H9 (cell line): ENCODE results near the gene NCOA6. TPM values are rescaled to one million over a fixed set of nuclear protein-coding genes. Genes with fewer than 3 reads are reported as not detected.
A peak's percentile ranks its signal among the peaks of the same experiment; 100 is the strongest.

Experiments
- DNase-seq: peaks from one replicate; pipeline ENCODE4 v3.0.0-alpha.2; 2017
- H2AFZ ChIP-seq: one replicate; pipeline ENCODE4 v1.6.1; 2013; ENCODE audit warnings: mild to moderate bottlenecking, low read length, control low read depth, moderate library complexity
- H2AK5ac ChIP-seq: 2 replicates; pipeline ENCODE4 v1.6.1; 2013; ENCODE audit warnings: low read length, control low read depth, mixed read lengths; ENCODE audit not compliant: insufficient read length
- H2BK120ac ChIP-seq: one replicate; pipeline ENCODE4 v1.6.1; 2013; ENCODE audit warnings: low read depth, mild to moderate bottlenecking, low read length, control low read depth, inconsistent platforms; ENCODE audit not compliant: poor library complexity, severe bottlenecking
- H2BK12ac ChIP-seq: 2 replicates; pipeline ENCODE4 v1.6.1; 2013; ENCODE audit warnings: low read length, control low read depth, mixed read lengths, low read depth; ENCODE audit not compliant: insufficient read length
- H2BK15ac ChIP-seq: 2 replicates; pipeline ENCODE4 v1.6.1; 2013; ENCODE audit warnings: low read depth, low read length, control low read depth
- H2BK20ac ChIP-seq: one replicate; pipeline ENCODE4 v1.6.1; 2013; ENCODE audit warnings: low read depth, mild to moderate bottlenecking, low read length, control low read depth, inconsistent platforms; ENCODE audit not compliant: poor library complexity, severe bottlenecking
- H2BK5ac ChIP-seq: 2 replicates; pipeline ENCODE4 v1.6.1; 2013; ENCODE audit warnings: low read length, control low read depth, mixed read lengths; ENCODE audit not compliant: insufficient read length
- H3K14ac ChIP-seq: 2 replicates; pipeline ENCODE4 v1.6.1; 2013; ENCODE audit warnings: low read length, control low read depth; ENCODE audit not compliant: insufficient read depth
- H3K18ac ChIP-seq: 2 replicates; pipeline ENCODE4 v1.6.1; 2013; ENCODE audit warnings: low read depth, mild to moderate bottlenecking, mixed read lengths, low read length, control low read depth; ENCODE audit not compliant: insufficient read length
- H3K23ac ChIP-seq: 2 replicates; pipeline ENCODE4 v1.6.1; 2013; ENCODE audit warnings: low read length, control low read depth, mixed read lengths, low read depth; ENCODE audit not compliant: insufficient read length
- H3K23me2 ChIP-seq: 2 replicates; pipeline ENCODE4 v1.6.1; 2013; ENCODE audit warnings: low read depth, mild to moderate bottlenecking, mixed read lengths, low read length, control low read depth; ENCODE audit not compliant: insufficient read length, poor library complexity, severe bottlenecking
- H3K27ac ChIP-seq: 2 replicates; pipeline ENCODE4 v1.5.1; 2013; ENCODE audit warnings: low read length, control low read depth, mixed read lengths, low read depth; ENCODE audit not compliant: insufficient read length
- H3K27me3 ChIP-seq: 2 replicates; pipeline ENCODE4 v1.6.1; 2013; ENCODE audit warnings: low read length, control low read depth, inconsistent platforms; ENCODE audit not compliant: insufficient read depth
- H3K4ac ChIP-seq: 2 replicates; pipeline ENCODE4 v1.6.1; 2013; ENCODE audit warnings: low read depth, mild to moderate bottlenecking, control low read depth, inconsistent platforms, low read length, moderate library complexity
- H3K4me1 ChIP-seq: 2 replicates; pipeline ENCODE4 v1.6.1; 2013; ENCODE audit warnings: low read length, control low read depth, inconsistent platforms; ENCODE audit not compliant: insufficient read depth
- H3K4me2 ChIP-seq: 2 replicates; pipeline ENCODE4 v1.6.1; 2013; ENCODE audit warnings: low read length, control low read depth, mixed read lengths; ENCODE audit not compliant: insufficient read length, insufficient read depth
- H3K56ac ChIP-seq: 2 replicates; pipeline ENCODE4 v1.6.1; 2013; ENCODE audit warnings: low read depth, mild to moderate bottlenecking, mixed read lengths, low read length, control low read depth; ENCODE audit not compliant: insufficient read length
- H3K79me1 ChIP-seq: 2 replicates; pipeline ENCODE4 v1.6.1; 2013; ENCODE audit warnings: low read depth, mild to moderate bottlenecking, moderate library complexity, low read length, control low read depth, inconsistent platforms; ENCODE audit not compliant: insufficient read depth, poor library complexity, severe bottlenecking
- H3K79me2 ChIP-seq: 2 replicates; pipeline ENCODE4 v1.6.1; 2013; ENCODE audit warnings: low read length, control low read depth, inconsistent platforms; ENCODE audit not compliant: insufficient read depth
- H3K9ac ChIP-seq: 2 replicates; pipeline ENCODE4 v1.6.1; 2013; ENCODE audit warnings: low read length, control low read depth, mixed read lengths; ENCODE audit not compliant: insufficient read length; ENCODE audit errors: extremely low read depth
- H3K9me3 ChIP-seq: one replicate; pipeline ENCODE4 v1.6.1; 2013; ENCODE audit warnings: low read depth, low read length, inconsistent platforms; ENCODE audit not compliant: control insufficient read depth
- H3T11ph ChIP-seq: one replicate; pipeline ENCODE4 v1.6.1; 2013; ENCODE audit warnings: mild to moderate bottlenecking, low read length, control low read depth, inconsistent platforms
- H4K20me1 ChIP-seq: one replicate; pipeline ENCODE4 v1.6.1; 2013; ENCODE audit not compliant: control insufficient read depth, insufficient read length, insufficient read depth
- H4K5ac ChIP-seq: 2 replicates; pipeline ENCODE4 v1.6.1; 2013; ENCODE audit warnings: low read depth, mild to moderate bottlenecking, mixed read lengths, low read length, control low read depth; ENCODE audit not compliant: insufficient read length
- H4K8ac ChIP-seq: replicated peaks from 2 replicates; pipeline ENCODE4 v1.6.1; 2013; ENCODE audit warnings: low read length, control low read depth, mixed read lengths, low read depth; ENCODE audit not compliant: insufficient read length
- H4K91ac ChIP-seq: 2 replicates; pipeline ENCODE4 v1.6.1; 2013; ENCODE audit warnings: low read depth, mild to moderate bottlenecking, moderate library complexity, mixed read lengths, low read length, control low read depth; ENCODE audit not compliant: insufficient read length
- H3K27ac Mint-ChIP-seq, 3 experiments: 2 replicates in 2 of 3; 3 replicates in 1 of 3; pipeline ENCODE4 v1.8.0; 2020 to 2021; ENCODE audit warnings: mixed read lengths in 3 of 3, mild to moderate bottlenecking in 1 of 3, moderate library complexity in 1 of 3
- H3K27me3 Mint-ChIP-seq: 2 replicates; pipeline ENCODE4 v1.8.0; 2021; ENCODE audit warnings: low read depth, mild to moderate bottlenecking, moderate library complexity, mixed read lengths
- H3K36me3 Mint-ChIP-seq, 3 experiments: 2 replicates in 2 of 3; 3 replicates in 1 of 3; pipeline ENCODE4 v1.8.0; 2020 to 2021; ENCODE audit warnings: low read depth in 3 of 3, mixed read lengths in 3 of 3; ENCODE audit not compliant: insufficient read depth in 1 of 3
- H3K4me1 Mint-ChIP-seq, 2 experiments: 2 replicates each; pipeline ENCODE4 v1.8.0; 2020; ENCODE audit warnings: mixed read lengths in 2 of 2
- H3K4me3 Mint-ChIP-seq, 2 experiments: 2 replicates in 1 of 2; 3 replicates in 1 of 2; pipeline ENCODE4 v1.8.0; 2020 to 2021; ENCODE audit warnings: mild to moderate bottlenecking in 2 of 2, mixed read lengths in 2 of 2, moderate library complexity in 1 of 2
- H3K9me3 Mint-ChIP-seq, 2 experiments: 2 replicates in 1 of 2; 3 replicates in 1 of 2; pipeline ENCODE4 v1.8.0; 2020; ENCODE audit warnings: mild to moderate bottlenecking in 2 of 2, mixed read lengths in 2 of 2, moderate library complexity in 1 of 2
- WGBS: extraction: QIAGEN DNeasy Blood & Tissue Kit; methylation state at CpG from one replicate; pipeline ENCODE4 v1.1.7; 2013; ENCODE audit warnings: missing lambda C conversion rate, low lambda C conversion rate, mixed read lengths; ENCODE audit not compliant: insufficient read length; ENCODE audit errors: extremely low coverage; 5-methylcytosine and 5-hydroxymethylcytosine counted together
- total RNA-seq: library from RNA; stranded (reverse); gene quantifications from 2 replicates; pipeline ENCODE4 v1.2.1, GENCODE V29; 2021
- TF ChIP-seq, protein P1 (sequence below): fragments of 200-600 bp; sonication (generic); conservative IDR thresholded peaks from 3 replicates; pipeline ENCODE4 v1.8.0; 2021; ENCODE audit warnings: antibody characterized with exemption, mild to moderate bottlenecking

The NCOA6 gene
- total RNA-seq, 1 experiment from 2014 or later = 23.9 TPM

DNA sequence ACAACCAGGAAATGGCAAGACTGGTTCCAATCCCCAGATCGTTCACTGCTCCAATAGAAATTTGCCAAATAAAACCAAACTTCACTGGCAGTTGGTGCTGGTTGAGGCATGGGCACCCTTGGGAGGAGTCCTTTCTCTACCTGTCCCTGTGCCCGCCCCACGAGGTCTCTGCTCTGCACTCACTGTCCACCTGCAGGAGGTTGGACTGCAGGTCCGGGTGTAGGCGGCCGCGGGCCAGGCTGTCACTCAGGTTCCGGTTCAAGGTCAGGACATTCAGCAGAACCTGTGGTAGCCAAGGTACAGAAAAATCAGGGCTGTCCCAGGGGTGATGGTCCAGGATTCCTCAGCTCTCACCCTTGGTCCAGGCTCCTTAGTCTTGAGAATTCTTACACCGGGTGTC lies 24.3 kb upstream of the NCOA6 start:
- H3K4me1 ChIP-seq = no peaks in the 10 kb centered on the region
- H3K18ac ChIP-seq = no peak overlapping the region
- H4K20me1 ChIP-seq = no peaks in the 10 kb centered on the region
- H3T11ph ChIP-seq = no peak overlapping the region
- no peaks in the 10 kb centered on the region for H3K9me3 Mint-ChIP-seq
- DNase-seq = no peak
- no peak overlapping the region for H3K23ac ChIP-seq
- H3K4ac ChIP-seq = no peak overlapping the region
- no peaks in the 10 kb centered on the region for H3K4me1 Mint-ChIP-seq
- no peak overlapping the region for H3K4me2 ChIP-seq
- H3K27ac ChIP-seq = no peak overlapping the region
- H3K27me3 ChIP-seq = no peaks in the 10 kb centered on the region
- H2BK12ac ChIP-seq = no peak overlapping the region
- H3K27ac Mint-ChIP-seq = peak overlapping the region in 1 of 3 experiments; percentile 83; a peak in 1 of 7 replicates
- no peak overlapping the region for H3K56ac ChIP-seq
- H3K36me3 Mint-ChIP-seq = peaks cover 6 to 43% (median 22%) of the 10 kb centered on the region in 3 experiments; a peak in 6 of 7 replicates
- H2BK120ac ChIP-seq = no peak overlapping the region
- H3K9ac ChIP-seq = no peak overlapping the region
- no peaks in the 10 kb centered on the region for H3K9me3 ChIP-seq
- no peak overlapping the region for H2BK5ac ChIP-seq
- no peak overlapping the region for H2BK15ac ChIP-seq
- no peaks in the 10 kb centered on the region for H3K79me1 ChIP-seq
- H3K4me3 Mint-ChIP-seq = no peak overlapping the region
- no peak overlapping the region for H3K14ac ChIP-seq
- no peaks in the 10 kb centered on the region for H3K23me2 ChIP-seq
- H4K91ac ChIP-seq = no peak overlapping the region
- no peaks in the 10 kb centered on the region for H3K79me2 ChIP-seq
- H2AFZ ChIP-seq = no peak overlapping the region
- H3K27me3 Mint-ChIP-seq = no peaks in the 10 kb centered on the region
- H2BK20ac ChIP-seq = no peak overlapping the region
- H2AK5ac ChIP-seq = no peak overlapping the region
- TF ChIP-seq, protein P1, sequence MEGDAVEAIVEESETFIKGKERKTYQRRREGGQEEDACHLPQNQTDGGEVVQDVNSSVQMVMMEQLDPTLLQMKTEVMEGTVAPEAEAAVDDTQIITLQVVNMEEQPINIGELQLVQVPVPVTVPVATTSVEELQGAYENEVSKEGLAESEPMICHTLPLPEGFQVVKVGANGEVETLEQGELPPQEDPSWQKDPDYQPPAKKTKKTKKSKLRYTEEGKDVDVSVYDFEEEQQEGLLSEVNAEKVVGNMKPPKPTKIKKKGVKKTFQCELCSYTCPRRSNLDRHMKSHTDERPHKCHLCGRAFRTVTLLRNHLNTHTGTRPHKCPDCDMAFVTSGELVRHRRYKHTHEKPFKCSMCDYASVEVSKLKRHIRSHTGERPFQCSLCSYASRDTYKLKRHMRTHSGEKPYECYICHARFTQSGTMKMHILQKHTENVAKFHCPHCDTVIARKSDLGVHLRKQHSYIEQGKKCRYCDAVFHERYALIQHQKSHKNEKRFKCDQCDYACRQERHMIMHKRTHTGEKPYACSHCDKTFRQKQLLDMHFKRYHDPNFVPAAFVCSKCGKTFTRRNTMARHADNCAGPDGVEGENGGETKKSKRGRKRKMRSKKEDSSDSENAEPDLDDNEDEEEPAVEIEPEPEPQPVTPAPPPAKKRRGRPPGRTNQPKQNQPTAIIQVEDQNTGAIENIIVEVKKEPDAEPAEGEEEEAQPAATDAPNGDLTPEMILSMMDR = no peak
- no peak overlapping the region for H4K8ac ChIP-seq
- WGBS = no CpG with 5 or more reads among the region's 9 CpGs
- H4K5ac ChIP-seq = no peak overlapping the region
